Activated naive CD4-positive, alpha-beta T cell (primary cell): ENCODE data around the gene BICD2.
"Not testable (repeated sequence)": the region's sequence is repeated elsewhere in the genome, so short reads cannot be mapped to it uniquely, and the experiment has no call there.

ENCODE experiments used
- DNase-seq, 4 experiments: peaks; one replicate each; lab custom pipeline; 2025; lab: John Stamatoyannopoulos, UW

BICD2 gene

DNA sequence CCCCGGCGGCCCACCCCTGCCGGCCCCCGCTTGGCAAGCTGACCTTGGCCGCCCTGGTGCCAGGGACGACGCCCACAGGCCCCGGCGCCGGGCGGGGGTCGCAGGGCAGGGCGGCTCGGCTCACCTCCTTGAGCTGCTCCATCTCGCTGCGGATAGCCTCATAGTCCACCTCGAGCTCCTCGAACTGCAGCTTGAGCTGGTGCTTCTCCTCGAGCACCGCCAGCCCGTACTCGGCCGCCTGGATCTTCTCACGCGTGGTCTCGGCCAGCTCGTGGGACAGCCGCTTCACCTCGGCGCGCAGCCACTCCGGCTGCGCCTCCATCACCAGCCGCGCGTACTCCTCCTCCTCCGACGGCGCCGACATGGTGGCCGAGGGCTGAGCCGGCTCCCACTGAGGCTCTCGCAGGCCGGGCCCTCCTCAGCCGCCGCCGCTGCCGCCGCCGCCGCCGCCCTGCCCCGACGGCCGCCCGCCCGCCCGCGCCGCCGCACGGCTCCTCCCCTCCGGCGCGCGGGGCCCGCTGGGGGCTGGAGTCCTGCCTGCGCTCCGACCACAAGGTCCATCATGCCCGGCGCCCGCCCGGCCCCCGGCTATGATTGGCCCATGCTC is at the start of gene BICD2:
TSS of gene BICD2 (minus strand) at position 453 of the 607 bp plus-strand sequence. CDS start at position 364, 89 bp downstream.
- DNase-seq = no peak

DNA sequence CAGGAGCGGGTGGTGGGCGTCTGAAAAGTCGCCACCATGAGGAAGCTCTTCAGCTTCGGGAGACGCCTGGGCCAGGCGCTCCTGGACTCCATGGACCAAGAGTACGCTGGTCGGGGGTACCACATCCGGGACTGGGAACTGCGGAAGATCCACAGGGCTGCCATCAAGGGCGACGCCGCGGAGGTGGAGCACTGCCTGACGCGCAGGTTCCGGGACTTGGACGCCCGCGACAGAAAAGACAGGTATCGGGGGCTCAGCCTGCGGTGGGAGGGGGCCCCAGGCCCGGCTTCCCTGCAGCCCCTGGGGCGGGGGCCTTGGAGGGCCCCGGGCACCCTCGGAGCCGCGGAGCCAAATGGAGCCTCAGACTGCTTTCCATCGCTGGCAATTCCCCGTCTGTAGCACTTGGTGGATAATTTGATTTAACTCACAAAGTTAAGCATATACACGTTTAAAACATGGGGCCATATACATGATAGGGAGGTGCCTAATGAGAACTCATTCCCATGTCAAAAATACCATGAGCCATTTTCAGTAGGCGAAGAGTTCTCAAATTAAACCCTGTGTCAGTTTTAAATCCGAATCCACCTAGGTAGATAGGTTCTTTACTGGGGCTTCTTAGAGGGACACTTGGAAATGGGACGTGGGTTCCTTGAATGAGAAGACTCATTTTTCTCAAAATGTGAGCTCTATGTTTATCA is 45.1 kb upstream of the BICD2 start:
- DNase-seq = not testable (repeated sequence)

DNA sequence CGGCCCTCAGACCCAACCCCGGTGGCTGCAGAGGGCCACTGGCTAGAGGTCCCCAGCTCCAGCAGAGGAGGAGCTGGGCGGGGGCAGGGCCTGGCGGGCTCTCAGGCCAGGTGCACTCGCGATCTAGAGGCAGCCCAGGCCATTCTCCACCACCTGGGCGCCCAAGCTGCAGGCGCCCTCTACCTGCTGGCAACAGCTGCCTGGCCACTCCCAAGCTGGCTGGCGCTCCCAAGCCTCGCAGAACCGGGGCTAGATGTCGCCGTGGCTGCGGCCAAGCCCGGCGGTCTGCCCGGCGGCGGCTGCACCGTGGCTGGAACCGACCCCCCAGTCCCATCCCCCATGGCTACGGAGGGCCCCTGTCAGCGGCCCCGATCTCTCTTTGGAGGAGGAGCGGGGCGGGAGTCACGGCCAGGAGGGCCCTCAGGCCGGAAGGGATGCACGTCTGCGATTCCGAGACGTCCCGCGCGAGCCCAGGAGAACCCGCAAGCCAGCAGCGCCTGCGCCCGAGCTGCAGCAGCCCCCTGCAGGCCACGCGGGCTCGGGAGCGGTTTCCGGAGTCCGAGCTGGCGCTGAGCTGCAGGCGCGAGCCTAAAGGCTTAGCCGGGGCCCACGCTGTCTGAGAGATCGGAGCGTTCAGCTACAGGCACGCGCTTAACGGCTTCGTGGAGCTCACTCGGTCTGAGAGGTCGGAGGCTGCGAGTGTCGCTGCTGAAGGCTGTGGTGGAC is 44.3 kb upstream of the BICD2 start:
- DNase-seq = peak in 2 of 4 experiments; percentile 9 to 29

GRCh38 chr9:92807757-92808725 is 43.4 kb upstream of the BICD2 start:
- DNase-seq = peak in 1 of 4 experiments; percentile 25

DNA sequence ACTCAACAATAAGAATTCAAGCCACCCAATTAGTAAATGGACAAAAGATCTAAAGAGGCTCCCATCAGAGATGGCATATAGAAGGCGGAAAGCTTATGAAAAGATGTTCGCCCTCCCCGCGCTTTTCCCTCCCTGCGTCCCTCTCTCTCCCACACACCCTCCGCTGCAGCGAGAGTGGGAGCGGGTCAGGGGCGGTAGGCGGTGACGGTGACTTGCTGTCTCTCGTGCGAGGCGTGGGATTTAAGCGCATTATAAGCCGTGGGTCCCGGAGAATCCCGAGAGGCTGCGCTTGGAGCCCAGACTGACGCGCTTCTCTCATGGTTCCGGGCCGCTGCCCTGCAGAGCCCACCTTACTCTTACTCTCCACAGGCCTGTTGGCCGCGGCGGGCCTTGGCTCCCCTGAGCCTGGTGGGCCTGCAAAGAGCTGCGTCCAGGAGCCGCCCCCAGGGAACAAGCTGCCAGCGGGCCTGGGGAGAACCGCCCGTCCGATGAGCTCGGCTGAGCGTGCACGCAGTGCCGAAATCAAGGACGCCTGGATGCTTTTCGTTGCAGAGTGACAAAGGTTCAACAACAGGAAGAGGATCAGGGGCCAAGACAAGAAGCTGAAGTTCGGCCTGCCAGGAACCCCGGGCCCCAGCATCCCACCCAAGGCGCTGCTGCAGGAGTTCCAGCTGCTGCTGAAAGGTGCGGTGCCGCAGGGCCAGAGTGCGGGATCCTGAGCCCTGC is 42.6 kb upstream of the BICD2 start:
- DNase-seq = no peak

GRCh38 chr9:92804727-92805126 is 40.1 kb upstream of the BICD2 start:
- DNase-seq = no peak

- DNase-seq = no peak
Observed at GRCh38 chr9:92798358-92798757, 33.7 kb upstream of the BICD2 start.

DNA sequence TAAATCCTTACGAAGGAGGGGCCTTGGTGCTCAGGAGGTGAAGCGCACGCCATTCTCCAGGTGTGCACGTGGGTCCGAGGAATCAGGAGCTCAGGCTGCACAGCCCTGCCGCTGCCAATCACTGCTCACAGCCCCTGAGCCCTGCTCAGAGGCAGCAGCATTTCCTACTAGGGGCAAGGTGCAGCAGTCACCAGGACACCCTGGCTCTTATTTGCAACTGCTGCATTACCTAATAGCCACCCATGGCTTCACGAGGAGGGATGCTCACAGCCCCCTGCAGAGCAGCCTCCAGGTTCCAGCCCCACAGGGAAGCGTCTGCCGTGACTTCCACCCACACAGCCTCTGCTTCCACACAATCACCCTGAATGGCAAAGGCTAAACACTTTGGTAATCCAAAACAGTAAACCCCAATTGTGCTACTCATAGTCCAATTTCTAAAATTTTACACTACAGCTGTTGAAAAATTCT is 31.7 kb upstream of the BICD2 start:
- DNase-seq = peak in 1 of 4 experiments; percentile 6

GRCh38 chr9:92795598-92796336 is 31.1 kb upstream of the BICD2 start:
- no peak for DNase-seq

DNA sequence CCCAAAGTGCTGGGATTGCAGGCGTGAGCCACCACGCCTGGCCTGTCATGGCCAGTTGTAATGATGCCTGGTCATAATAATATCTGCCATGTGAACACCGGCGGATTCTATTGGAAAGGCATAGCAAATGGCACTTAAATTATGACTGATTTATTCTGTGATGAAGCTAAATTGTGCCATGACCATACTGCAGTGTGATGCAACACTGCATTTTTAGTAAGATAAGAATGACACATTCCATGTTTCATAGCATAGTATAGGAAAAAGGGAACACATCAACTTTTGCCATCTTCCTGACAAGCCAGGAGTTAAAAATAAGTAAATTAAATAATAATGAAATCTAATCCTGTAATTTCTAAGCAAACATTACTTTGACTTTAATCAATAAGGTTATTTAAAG is 30.4 kb upstream of the BICD2 start:
- DNase-seq = no peak

- no peak for DNase-seq
Observed at GRCh38 chr9:92794426-92794825, 29.8 kb upstream of the BICD2 start.

DNA sequence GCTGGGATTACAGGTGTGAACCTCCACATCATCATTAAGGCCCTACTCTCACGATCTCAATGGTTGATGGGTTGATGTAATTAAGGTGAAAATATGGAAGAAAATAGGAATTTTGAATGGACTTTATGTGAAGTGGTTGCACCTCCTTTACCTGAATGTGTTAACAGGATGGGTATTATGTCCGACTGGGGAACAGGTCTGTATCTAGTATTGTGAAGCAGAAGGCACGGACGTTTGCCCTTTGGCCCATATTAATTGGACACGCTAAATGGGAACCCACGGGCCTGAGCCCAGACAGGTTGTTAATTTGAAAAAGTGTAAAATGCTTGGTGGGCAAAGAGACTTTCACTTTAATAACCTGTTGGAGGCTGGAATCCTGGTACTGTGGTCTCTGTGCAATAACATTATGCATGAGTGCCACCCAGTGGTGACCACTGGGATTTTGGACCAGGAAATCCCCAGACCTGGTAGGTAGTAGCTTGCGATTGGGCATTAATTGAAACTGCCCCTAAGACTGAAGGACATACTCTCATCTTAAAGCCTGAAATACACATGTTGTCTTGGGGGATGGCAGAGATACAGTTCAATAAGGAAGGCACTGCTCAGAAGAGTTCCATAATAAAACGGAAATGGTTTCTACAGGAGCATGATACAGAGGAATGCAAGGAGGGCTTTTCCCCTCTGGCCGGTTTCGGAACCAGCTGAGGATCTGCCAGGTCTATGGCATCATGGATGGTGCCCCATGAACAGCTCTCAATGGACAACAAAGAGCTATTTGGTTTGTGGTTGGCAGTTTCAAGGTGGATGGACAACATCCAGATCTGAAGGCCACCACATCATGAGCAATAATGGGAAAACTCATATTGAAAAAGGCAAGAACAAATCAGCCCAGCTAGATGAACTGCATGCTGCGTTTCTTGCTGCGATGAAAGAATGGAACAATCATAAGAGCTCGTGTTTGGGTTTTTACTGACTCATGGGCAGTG is 26.2 kb upstream of the BICD2 start:
- DNase-seq = peak; percentile 29 to 70 (median 47)

- DNase-seq = no peak
Observed at GRCh38 chr9:92786298-92786697, 21.7 kb upstream of the BICD2 start.

- no peak for DNase-seq
Observed at GRCh38 chr9:92781899-92782298, 17.3 kb upstream of the BICD2 start.

DNA sequence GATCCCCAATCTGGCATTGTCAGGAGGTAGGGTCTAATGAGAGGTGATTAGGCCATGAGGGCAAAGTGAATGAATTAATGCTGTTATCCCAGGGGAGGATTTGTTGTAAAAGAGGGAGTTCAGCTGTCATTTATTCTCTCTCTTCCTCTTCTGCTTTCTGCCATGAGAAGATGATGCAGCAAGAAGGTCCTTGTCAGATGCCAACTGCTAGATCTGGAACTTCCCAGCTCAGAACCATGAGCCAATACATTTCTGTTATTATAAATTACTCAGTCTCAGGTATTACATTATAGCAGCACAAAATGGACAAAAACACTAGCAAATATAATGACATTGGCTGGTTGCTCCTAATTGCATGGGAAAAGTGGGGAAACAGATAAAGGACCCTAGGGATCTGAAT is 15.6 kb upstream of the BICD2 start:
- no peak for DNase-seq

DNA sequence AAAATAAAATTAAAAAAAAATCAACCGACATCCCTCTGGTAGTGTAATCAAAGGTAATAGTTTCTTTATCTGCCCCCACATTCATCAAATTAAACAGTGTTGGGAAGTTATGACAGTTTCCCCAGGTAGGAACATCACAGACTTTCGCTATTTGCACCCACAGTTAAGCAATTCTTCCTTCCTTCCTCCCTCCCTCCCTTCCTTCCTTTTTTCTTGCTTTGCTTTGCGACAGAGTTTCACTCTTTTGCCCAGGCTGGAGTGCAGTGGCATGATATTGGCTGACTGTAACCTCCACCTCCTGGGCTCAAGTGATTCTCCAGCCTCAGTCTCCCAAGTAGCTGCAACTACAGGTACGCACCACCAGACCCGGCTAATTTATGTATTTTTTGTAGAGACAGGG is 10.8 kb upstream of the BICD2 start:
- DNase-seq = no peak

GRCh38 chr9:92774274-92774673 is 9.6 kb upstream of the BICD2 start:
- DNase-seq = no peak

DNA sequence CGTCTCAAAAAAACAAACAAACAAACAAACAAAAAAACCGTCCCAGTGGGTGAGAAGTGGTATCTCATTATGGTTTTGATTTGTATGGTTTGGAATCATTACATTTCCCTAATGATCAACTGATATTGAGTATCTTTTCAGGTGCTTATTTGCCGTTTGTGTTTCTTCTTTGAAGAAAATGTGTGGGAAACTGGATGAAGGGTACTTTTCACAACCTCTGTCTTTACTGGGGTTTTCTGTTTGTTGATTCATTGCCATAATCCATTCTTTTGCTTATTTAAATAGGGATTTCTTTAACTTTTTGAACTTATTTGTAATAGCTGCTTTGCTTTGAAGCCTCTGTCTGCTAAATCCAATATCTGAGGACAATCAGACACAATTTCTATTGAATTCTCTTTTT is 9.2 kb upstream of the BICD2 start:
- no peak for DNase-seq

- DNase-seq = no peak
Observed at GRCh38 chr9:92771309-92771708, 6.7 kb upstream of the BICD2 start.
